Prostate gland (tissue), 2 donors: Measurements from ENCODE around the gene TMEM123.

ENCODE experiments used
- POLR2A ChIP-seq: fragments of 450-650 bp; IDR thresholded peaks from one replicate; pipeline ENCODE4 v1.6.1; 2016; ENCODE audit warnings: antibody characterized with exemption, mild to moderate bottlenecking
- TF ChIP-seq, protein P1 (sequence below), 4 experiments: fragments of 200-600 bp in 2 of 4; fragments of 450-650 bp in 2 of 4; sonication (generic) in 2 of 4; IDR thresholded peaks; 1 replicate in 3 of 4; 2 replicates in 1 of 4; pipeline ENCODE4 v1.5.1; 2016 to 2019; ENCODE audit warnings: antibody characterized with exemption in 4 of 4, mild to moderate bottlenecking in 2 of 4, moderate library complexity in 2 of 4

DNA sequence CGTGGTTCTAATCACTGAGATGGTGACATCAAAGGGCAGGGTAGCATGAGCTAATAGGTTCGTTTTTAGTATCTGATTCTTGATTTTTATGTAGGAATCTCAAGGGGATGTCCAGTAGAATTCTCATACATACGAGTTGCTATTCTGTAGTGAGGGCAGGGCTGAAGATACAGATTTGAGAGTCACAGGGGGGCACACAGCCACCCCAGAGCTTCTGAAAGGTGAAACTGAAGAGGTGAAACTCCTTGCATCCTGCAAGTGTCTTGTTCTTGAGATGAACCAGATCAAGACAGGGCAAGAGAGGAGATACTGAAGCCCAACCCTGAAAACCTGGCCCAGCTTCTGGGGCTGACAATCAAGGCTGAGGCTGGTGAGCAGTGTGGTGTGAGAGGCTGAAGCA lies 35.6 kb upstream of the TMEM123 start:
- TF ChIP-seq, protein P1, sequence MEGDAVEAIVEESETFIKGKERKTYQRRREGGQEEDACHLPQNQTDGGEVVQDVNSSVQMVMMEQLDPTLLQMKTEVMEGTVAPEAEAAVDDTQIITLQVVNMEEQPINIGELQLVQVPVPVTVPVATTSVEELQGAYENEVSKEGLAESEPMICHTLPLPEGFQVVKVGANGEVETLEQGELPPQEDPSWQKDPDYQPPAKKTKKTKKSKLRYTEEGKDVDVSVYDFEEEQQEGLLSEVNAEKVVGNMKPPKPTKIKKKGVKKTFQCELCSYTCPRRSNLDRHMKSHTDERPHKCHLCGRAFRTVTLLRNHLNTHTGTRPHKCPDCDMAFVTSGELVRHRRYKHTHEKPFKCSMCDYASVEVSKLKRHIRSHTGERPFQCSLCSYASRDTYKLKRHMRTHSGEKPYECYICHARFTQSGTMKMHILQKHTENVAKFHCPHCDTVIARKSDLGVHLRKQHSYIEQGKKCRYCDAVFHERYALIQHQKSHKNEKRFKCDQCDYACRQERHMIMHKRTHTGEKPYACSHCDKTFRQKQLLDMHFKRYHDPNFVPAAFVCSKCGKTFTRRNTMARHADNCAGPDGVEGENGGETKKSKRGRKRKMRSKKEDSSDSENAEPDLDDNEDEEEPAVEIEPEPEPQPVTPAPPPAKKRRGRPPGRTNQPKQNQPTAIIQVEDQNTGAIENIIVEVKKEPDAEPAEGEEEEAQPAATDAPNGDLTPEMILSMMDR (IDR thresholded peaks at IDR 0.05): no peak
- no peak for TF ChIP-seq POLR2A
